GM12873 (cell line): ENCODE results near the gene G2E3.

Experiments used
- CTCF ChIP-seq: IDR thresholded peaks from 2 replicates; pipeline ENCODE4 v1.5.1; 2012; ENCODE audit warnings: low read depth, mild to moderate bottlenecking, moderate library complexity, low read length, control low read depth; ENCODE audit not compliant: insufficient read depth; ENCODE audit errors: missing control alignments

G2E3 gene

DNA sequence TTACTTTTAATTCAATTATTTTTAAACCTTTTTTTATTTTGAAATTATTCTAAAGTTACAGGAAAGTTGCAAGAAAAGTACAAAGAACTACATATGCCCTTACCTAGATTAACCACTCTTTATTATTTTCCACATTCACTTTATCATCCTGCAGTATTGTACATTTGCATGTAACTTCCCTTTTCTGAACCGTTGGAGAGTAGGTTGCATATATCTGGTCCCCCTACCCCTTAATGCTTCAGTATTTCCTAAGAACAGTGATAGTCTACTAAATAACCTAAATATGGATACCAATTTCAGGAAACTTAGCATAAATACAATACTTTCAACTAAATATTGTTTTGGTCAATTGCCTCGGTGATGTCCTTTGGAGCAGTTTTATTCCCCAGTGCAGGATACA lies 15.0 kb downstream of the G2E3 start:
- no peak for TF ChIP-seq CTCF

GRCh38 chr14:30580616-30581282 lies 21.8 kb downstream of the G2E3 start:
- no peak for TF ChIP-seq CTCF

DNA sequence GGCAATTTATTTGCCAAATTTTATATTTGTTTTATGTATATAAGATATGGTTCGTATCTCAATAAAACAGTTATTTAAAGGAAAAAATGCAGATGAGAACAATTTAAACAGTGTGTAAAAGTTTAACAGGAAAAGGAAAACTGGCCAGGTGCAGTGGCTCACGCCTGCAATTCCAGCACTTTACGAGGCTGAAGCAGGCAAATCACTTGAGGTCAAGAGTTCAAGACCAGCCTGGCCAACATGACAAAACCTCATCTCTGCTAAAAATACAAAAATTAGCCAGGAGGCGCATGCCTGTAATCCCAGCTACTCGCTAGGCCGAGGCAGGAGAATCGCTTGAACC lies 22.3 kb downstream of the G2E3 start:
- no peak for TF ChIP-seq CTCF

- TF ChIP-seq CTCF: no peak
These were observed 23.4 kb downstream of the G2E3 start for GRCh38 chr14:30582376-30582775.

GRCh38 chr14:30584058-30584630 lies 25.2 kb downstream of the G2E3 start:
- no peak for TF ChIP-seq CTCF

GRCh38 chr14:30585204-30585603 lies 26.2 kb downstream of the G2E3 start:
- no peak for TF ChIP-seq CTCF

DNA sequence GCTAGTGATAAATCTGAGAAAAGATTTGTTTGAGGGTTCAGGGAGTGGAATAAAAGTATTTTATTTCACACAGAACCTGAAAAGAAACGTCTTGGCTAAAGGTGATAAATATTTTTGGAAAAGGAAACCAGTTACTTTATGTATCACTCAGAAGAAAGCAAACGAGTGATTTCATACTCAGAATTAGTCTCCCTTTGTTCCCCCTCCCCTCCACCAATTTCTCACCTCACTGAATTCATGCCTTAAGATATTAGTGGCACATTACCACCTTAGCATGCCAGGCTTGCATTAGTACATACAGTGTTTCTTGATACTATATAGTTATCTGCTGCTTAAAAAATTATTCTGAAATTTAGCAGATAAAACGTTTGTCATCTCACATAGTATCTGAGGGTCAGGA lies 28.2 kb downstream of the G2E3 start:
- no peak for TF ChIP-seq CTCF
